ENCODE measurements around the gene SNAI3.

The SNAI3 gene

DNA sequence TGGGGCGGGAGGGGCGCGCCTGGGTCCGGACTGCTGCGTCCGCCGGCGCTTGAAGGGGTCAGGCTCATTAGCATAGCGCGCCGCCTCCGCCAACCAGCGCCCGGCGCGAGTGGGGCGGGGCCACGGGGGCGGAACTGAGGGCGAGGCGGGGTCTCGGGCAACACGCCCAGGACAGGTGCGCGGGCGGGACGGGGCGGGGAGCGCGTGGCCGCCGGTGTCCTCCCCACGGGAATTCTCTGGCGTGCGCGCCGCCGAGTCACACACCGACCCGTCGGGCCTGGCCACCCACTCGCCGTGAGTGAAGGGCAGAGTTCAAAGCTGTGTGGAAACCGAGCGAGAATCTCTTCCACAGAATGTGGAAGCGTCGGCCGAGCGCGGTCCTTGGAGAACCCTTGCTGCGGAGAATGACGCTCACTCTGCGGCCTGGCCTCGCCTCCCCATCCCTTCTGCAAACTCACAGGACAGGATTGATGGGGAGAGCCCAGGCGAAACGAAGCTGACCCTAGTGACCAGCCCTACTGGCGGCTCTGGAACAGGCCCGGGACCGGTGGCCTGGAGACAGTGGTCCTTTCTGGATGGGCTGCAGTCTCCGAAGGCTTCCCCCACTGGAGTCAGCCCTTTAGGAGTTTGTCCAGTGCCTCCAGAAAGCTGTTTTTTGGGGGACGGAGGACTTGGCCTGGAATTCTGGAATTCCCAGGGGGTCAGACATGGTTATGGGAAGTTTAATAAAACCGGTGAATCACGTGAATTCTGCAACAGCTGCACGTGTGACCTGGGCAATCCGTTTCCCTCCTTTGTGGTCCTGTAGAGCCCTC lies at the start of gene SNAI3:
Gene SNAI3 (minus strand): TSS at position 69 of the 815 bp plus-strand sequence. CDS start 101 bp downstream, outside the sequence.
- DNase-seq = peak; percentile 78

DNA sequence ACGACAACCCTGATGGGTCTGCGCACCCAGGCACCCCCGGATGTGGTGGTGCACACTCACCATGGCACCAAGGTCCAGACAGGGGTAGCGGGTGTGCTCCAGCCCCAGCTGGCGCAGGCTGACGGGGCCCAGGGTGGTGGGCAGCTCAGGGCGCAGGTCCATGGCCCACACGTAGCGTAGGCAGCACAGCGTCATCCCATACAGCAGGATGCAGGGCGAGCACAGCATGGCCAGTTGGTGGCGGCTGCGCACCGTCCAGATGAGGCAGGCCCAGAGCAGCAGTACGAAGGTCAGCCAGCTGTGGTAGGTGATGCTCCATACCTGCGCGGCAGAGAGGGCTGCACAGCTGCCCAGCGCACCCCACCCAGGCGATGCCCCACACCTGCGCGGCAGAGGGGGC lies 49.8 kb upstream of the SNAI3 start:
- no peak for DNase-seq

DNA sequence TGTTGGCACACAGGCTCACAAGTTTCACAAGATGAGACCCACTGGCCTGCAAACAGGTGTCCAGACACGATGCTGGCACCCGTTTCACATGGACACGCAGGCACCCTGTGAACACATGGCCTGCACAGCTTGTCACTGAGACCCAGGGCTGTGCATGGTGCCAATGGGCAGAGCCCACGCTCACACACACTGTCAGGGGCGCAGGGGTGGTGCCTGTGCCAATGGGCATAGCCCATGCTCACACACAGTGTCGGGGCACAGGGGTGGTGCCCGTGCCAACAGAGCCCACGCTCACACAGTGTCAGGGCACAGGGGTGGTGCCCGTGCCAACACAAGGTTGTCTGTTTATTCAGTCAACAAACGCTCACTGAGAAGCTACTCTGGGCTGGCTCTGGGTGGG lies 49.3 kb upstream of the SNAI3 start:
- no peak for DNase-seq

DNA sequence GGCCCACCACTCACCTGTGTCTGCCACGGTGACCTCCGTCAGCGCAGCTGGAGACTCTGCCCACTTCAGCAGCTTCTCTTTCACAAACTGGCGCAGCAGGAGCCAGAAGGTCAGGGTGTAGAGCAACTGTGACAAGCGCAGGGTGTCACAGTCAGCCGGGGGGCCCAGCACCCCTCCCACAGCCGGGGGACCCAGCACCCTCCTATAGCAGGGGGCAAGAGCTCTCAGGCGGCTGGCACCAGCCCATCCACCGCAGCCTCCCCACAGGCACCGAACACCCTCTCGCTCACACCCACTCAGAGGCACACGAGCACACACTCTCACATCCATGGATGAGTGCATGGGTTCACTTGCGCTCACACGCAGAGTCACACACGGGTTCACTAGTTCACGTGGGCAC lies 48.8 kb upstream of the SNAI3 start:
- DNase-seq = no peak

DNA sequence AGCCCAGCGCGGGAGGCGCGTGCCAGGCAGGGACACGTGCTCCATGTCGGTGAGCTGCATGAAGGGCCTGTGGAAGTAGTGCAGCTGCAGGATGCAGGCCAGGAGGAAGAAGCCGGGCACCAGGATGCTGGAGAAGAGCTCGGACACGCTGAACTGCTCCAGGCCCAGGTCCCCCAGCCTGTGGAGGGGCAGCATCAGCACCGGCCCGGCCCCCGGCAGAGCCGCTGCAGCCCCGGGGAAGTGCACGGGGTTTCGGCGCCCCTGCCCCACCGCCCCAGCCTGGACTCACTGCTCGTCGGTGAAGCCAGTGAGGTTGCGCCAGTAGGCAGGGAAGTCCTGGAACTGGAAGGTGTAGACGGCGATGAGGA lies 48.0 kb upstream of the SNAI3 start:
- DNase-seq = no peak

DNA sequence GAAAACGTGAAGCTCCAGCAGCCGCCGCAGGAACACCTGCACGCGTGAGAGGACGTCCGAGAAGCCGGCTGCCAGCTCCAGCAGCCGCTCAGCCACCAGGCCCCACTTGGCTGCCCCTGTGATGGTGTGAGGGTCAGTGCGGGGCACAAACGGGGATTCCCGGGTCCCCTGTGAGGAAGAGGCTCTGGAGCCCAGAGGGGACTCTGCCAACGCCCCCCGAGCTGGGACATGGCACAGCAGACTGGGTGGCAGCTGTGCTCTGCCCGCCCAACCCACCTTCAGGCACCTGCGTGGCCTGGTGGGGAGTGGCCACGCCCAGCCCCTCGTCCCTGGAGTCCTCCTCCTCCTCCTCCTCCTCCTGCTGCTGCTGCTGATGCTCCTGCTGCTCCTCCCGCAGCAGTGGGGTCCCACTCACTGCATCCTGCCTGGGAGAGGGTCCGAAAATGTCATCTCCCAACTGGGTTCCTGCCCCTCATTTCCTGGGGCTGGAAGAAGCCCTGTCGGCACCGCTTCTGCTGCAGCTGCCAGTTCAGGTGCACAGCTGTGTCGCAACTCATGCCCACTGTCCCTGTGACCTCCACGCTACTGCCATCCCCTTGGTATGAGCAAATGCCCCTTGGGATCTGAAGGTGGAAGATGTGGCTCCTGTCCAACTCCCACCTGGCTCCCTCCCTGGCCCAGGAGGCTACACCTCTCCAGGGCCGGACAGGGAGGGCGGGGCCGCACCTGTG lies 47.5 kb upstream of the SNAI3 start:
- DNase-seq = no peak

DNA sequence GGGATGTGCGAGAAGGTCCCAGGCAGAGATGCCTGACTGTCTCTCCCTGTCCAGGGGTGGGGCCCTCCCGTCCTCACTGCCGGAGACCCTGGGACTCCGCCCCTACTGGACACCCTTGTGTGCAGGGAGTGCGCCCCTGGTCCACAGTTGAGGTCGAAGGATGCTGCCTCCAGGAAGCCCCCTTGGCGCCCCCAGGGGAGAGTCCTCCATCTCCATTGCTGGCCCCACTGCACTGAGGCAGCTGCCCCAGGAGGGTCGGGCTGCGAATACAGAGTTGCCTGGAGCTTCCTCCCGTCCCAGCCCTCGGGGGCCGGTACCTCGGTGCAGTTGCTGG lies 46.6 kb upstream of the SNAI3 start:
- no peak for DNase-seq

DNA sequence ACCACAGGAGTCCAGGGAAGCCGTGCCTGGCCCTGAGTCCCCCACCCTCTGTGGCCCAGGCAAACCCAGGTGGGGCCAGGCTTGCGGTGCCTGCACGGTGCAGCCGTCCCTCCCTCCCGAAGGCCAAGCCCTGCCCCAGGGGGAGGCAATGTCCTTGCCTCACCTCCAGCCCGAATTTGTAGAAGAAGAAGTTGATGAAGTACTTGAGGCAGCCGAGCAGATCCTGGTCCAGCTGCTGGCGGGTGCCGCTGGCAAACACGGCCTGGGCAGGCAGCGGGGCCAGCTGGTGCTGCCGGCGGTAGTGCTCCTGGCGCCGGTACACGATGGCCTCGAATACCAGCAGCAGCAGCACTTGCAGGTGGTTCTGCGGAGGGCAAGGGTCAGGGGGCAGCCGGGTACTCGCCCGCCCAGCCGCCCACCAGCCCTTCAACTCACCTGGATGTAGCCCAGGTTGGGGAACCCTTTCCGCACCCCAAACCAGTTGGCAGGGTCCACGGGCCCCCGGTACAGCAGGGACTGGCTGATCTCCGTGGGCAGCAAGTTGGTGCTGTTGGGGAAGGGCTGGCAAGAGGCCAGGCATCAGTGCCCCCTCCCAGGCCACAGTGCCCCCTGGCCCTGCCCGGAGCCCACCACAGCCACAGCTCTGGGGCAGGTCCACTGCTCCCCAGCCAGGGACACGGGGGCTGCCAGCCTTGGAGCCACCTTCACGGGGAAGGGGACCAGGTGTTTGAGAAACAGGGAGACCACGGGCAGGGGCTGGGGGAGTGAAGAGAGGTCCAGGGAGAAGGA lies 46.1 kb upstream of the SNAI3 start:
- DNase-seq = no peak

DNA sequence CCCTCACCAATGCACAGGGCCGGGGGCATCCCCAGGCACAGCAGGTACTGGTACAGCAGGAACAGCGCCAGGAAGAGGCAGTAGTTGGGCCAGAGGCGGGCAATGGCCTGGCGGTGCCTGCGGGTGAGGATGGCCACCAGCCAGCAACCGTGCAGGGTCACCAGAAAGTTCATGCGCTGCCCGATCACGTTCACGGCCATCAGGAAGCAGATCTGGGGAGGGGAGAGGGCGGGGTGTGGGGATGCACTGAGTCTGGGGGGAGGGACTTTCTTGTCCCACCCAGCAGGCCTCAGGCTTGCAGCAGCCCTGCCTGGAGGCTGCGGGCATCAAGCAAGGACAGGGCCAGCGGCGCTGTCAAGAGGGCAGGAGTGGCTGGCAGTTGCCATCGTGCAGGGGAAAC lies 45.4 kb upstream of the SNAI3 start:
- no peak for DNase-seq

DNA sequence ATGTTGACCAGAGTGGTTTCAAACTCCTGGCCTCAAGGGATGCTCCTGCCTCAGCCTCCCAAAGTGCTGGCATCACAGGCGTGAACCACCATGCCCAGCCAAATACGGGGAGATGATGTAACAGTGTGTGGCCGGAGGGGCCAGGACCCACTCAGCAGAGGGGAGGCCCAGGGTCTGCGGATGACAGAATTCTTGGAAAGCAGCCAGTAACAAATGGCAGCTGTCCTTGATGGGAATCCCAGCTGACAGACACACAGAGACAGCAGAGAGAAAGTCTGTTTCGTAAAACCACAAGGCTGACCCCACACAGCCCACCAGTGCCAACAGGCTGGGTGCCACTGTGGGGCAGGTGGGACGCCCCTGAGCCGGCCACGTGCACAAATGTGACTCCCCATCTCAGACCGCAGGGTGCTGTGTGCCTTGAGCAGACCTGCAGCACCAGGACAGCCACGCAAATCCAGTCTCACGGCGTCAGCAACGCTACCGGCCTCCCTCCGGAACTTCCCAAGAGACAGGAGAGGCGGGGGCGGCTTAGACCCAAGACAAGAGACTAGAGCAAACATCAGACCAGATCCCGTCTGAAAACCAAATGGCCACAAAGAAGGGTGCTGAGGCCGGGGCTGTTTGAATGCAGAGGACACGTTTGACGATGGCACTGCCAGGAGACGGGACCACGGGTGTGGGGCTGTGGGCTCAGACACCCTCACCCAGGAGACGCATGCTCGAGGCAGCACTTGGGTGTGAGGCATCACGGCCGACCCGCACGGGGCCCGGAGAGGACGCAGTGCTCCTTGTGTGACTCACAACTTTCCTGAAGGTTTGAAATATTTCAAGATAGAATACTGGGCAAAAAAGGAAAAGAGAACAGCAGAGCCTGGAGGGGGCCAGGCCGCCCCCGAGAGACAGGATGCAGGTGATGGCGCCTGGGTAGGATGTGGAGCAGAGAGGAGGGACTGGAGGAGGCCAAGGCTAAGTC lies 44.6 kb upstream of the SNAI3 start:
- DNase-seq = no peak

DNA sequence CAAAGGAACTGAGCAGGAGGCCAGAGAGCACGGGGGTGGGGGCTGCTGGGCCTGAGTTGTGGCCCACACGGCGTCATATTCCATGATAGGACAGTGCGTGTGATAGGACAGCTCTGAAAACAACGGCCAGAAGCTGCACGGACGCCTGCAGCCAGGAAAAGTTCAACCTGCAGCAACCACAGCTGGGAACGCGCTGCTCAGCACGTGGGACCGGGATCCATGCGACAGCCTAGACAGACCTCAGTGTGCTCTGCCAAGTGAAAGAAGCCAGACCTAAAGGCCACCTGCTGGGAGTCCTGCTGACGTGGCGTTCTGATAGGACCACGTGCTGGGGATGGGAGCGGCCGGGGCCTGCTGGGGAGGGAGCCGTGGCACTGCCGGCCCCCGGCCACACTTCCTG lies 41.6 kb upstream of the SNAI3 start:
- no peak for DNase-seq

DNA sequence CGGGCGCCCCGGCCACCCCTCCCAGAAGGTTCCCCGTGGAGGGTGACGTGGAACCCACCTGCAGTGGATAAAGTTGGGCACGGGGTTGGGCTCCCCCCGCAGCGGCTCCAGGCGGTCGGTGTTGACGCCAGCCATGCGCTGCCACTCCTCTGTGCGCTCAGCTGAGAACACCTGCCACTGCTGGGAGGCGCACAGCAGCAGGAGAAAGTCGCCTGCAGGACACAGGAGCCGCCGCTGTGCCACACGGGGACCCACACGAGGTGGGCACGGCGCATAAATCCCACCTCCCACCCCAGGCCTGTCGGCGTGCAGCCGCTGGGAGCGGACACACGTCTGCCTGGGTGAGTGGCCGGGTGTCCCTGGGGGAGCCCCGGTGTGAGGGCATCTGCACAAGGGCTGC lies 40.7 kb upstream of the SNAI3 start:
- DNase-seq = no peak

DNA sequence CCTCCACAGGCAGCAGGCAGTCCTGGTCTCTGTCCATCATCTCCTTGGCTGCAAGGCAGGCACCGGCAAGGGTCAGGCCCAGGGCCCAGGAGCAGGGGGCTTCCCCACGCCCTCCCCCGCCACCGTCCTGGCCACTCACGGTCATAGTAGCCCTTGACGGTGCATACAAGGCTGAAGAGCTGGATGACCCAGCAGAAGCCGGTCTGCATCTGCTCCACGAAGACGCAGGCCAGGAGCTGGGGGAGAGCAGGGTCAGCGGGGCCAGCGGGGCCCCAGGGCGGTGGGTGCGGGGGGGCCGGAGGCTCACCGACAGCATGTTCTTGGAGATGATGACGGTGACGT lies 40.1 kb upstream of the SNAI3 start:
- DNase-seq = no peak

DNA sequence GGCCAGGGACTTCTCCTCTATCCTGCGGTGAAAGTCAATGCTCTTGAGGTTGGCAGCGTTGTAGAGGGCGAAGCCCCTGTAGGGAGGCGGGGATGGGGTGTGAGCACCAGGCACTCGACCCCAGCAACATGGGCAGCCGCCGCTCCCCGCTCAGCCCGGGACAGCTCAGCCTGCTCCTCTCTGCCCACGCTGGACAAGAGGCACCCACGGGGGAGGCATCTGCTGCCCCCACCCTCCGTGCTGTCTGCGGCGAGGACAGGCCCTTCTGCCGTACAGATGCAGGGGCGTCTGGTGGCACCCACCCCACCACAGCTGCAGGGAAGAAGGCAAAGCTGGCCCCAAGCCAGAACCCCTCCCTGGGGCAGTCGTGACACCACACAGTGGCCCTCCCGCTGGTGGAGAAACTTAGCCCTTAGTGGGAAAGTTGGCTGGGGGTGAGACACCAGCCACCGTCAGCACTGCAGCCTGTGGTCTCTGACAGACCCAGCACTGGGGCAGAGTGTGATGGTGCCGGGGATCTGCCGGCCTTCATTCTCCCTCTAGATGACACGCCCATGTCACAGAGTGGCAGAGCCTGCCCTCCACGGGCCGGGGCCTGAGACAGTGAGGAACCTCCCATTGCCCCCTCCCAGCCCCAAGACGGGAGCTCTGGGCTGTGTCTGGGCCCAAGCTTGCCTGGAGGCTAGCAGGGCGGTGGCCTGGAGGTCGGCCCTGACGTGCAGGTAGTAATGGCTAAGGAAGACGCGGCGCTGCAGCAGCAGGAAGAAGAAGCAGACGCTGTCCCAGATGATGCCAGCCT lies 39.5 kb upstream of the SNAI3 start:
- DNase-seq = no peak

DNA sequence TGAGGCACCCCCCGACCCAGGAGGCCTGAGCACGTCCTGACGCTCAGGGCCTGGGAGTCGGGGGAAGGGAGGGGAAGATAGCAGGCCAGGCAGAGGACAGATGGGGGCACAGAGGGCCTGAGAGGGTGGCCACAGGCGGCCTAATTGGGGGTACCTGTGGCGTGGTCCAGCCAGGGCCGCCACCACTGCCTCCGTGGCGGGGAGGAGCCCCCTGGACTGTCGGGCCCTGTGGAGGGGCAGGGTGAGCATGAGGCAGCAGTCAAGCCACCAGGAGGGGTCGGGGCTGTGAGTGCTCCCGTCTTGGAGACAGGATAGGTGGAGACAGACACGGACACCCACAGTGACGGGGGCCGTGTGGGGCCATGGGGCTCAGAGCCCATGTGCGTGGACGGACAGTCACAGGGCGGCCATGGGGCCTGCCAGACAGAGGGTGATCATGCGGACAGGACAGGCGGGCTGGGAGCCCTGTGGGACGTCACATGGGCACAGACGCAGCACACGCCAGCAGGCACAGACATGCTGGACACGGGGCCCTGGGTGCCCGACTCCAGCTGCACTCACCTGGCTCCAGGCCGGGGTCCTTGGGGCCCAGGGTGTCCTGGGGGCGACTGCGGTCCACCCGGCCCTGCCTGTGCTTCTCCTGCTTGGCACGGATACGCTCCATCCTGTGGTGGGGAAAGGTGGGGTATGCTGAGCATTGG lies 38.7 kb upstream of the SNAI3 start:
- DNase-seq = no peak

DNA sequence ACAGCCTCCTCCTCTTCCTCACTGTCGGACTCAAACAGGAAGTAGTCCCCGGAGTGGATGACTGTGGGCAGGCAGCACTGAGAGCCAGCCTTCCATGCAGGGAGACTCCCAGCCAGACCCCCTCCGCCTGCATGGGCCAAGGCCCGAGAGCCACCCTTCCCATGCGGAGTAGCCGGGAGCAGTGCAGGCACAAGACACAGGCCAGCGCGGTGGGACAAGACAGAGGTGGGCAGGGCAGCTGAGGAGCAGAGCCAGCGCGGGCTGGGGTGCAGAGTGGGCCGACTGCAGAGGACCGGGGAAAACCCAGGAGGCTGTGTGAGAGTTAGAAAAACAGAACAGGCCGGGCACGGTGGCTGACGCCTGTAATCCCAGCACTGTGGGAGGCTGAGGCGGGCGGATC lies 37.6 kb upstream of the SNAI3 start:
- no peak for DNase-seq

DNA sequence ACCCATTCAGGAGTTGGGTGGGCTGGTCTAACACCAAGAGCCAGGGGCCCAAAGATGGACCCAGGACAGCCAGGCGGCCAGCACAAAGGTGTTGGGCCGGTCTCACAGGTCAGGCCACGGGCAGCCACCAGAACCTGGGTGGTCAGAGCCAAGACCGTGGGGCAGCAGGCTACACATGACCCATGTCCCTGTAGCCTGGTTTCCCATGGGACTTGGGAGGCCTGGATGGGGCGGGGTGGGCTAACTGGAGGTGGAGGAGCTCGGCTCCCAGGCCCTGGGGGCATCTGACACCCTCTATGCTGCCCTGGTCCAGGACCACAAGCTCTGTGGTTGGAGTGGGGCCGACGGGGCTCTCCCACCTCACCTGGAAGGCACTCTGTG lies 37.2 kb upstream of the SNAI3 start:
- DNase-seq = no peak

DNA sequence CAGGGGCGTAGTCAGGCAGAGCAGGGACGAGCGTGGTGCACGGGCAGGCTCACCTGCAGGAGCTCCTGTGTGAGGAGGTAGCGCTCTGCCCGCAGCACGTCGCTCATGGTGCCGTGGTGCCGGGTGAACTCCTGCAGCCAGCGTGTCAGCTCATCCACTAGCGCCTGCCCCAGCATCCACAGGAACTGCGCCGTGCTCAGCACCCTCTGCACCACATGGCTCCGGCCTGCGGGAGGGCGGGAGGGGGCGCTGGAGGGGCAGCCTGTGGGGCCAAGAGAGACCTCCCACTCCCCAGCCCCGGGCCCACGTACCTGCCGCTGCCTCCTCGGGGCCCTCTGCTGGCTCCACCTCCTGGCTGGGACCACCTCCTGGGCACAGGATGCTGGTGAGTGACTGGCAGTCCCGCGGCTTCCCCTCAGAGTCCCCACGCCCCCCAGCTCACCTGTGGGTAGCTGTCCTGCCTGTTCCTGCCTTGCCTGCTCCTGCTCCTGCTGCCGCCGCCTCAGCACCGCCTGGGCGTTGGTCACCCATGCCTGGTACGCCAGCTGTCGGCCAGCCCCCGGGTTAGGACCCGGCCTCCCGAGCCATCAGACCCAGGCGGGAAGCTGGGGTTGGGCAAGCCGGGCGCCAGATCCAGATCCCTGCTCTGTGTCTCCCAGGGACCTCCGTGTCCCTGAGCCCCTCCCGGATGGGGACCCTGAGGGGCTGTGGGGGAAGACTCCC lies 36.6 kb upstream of the SNAI3 start:
- DNase-seq = no peak

DNA sequence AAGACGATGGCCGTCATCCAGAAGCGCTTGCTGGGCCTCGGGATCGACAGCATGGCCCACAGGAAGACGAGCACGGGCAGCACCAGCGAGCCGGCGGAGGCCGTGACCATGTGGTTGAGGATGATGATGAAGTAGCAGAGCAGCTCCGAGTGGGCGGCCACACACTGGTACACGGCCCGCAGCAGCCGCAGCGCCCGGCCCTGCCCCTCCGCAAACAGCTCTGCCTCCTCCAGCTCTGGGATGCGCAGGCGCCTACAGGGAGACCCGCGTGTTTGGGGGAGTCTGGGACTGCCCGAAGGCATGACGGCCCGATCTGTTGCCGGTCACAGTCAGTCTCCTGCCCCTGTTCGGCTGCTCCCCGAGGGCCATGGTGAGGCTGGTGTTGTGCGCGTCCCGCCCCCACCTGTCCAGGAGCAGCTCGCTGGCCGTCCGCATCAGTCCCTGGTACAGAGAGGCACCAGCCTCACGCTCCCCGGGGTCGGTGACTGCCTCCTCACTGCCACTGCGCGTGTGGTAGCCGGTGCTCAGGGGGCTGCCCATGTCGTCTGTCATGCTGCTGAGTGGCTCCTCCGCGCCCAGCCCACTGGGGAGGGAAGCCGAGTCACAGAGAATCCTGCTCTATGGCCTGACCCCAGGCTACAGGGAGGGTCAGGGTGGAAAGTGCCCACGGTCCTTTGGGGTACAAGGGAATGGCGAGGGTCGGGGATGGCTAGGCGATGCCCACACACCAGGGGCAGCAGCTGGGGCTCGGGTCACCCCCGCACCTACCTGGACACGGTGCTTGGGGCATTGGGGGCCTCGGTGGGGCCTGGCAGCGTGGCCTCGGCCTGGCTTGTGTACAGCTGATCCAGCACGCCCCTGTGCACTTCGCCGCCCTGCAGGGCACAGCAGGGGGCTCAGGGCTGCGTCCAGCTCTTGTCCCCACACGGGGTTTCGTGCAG lies 35.8 kb upstream of the SNAI3 start:
- DNase-seq = no peak

Measured in NCI-H226 (cell line).